Neural progenitor cell (in vitro differentiated cells): ENCODE data around the gene SGSM1. TPM values are rescaled to one million over a fixed set of nuclear protein-coding genes. Genes with fewer than 3 reads are reported as not detected.

ENCODE experiments used
- DNase-seq: peaks from one replicate; pipeline ENCODE4 v3.0.0-alpha.2; 2016; ENCODE audit warnings: low spot score
- H2AFZ ChIP-seq: fragments of 200-600 bp; sonication (generic); replicated peaks from 2 replicates; pipeline ENCODE4 v1.6.1; 2016; ENCODE audit warnings: antibody characterized with exemption
- H3F3A ChIP-seq: fragments of 200-600 bp; sonication (generic); 2 replicates; pipeline ENCODE4 v1.6.1; 2016; ENCODE audit warnings: antibody characterized with exemption, low read depth
- H3K27ac ChIP-seq: fragments of 200-600 bp; sonication (generic); 2 replicates; pipeline ENCODE4 v1.5.1; 2016; ENCODE audit warnings: mild to moderate bottlenecking
- H3K27me3 ChIP-seq: fragments of 200-600 bp; sonication (generic); 2 replicates; pipeline ENCODE4 v1.6.1; 2016; ENCODE audit warnings: mild to moderate bottlenecking, moderate library complexity
- H3K36me3 ChIP-seq: fragments of 200-600 bp; sonication (generic); 2 replicates; pipeline ENCODE4 v1.5.1; 2016
- H3K4me1 ChIP-seq: fragments of 200-600 bp; sonication (generic); 2 replicates; pipeline ENCODE4 v1.6.1; 2016; ENCODE audit warnings: mixed run types
- H3K4me2 ChIP-seq: fragments of 200-600 bp; sonication (generic); 2 replicates; pipeline ENCODE4 v1.6.1; 2016
- H3K4me3 ChIP-seq: fragments of 200-600 bp; sonication (generic); 2 replicates; pipeline ENCODE4 v1.5.1; 2016
- H3K79me2 ChIP-seq: fragments of 200-600 bp; sonication (generic); 2 replicates; pipeline ENCODE4 v1.6.1; 2016; ENCODE audit warnings: low read depth
- H3K9ac ChIP-seq: fragments of 200-600 bp; sonication (generic); 2 replicates; pipeline ENCODE4 v1.6.1; 2016
- H3K9me3 ChIP-seq: fragments of 200-600 bp; sonication (generic); 2 replicates; pipeline ENCODE4 v1.5.1; 2016; ENCODE audit warnings: low read depth
- H4K20me1 ChIP-seq: fragments of 200-600 bp; sonication (generic); 2 replicates; pipeline ENCODE4 v1.6.1; 2016; ENCODE audit warnings: low read depth
- H3K27ac Mint-ChIP-seq: 3 replicates; pipeline ENCODE4 v1.8.0; 2021; ENCODE audit warnings: mixed read lengths
- H3K27me3 Mint-ChIP-seq: 2 replicates; pipeline ENCODE4 v1.8.0; 2022; ENCODE audit warnings: low read depth, mild to moderate bottlenecking, inconsistent platforms, moderate library complexity, mixed read lengths; ENCODE audit not compliant: insufficient read depth
- H3K36me3 Mint-ChIP-seq: 3 replicates; pipeline ENCODE4 v1.8.0; 2021; ENCODE audit warnings: mixed read lengths
- H3K4me1 Mint-ChIP-seq: 3 replicates; pipeline ENCODE4 v1.8.0; 2021; ENCODE audit warnings: mixed read lengths
- H3K4me3 Mint-ChIP-seq: 3 replicates; pipeline ENCODE4 v1.8.0; 2021; ENCODE audit warnings: mild to moderate bottlenecking, moderate library complexity, mixed read lengths
- H3K9me3 Mint-ChIP-seq: 3 replicates; pipeline ENCODE4 v1.8.0; 2020; ENCODE audit warnings: mixed read lengths
- EZH2 ChIP-seq: fragments of 200-600 bp; sonication (generic); IDR thresholded peaks from 2 replicates; pipeline ENCODE4 v1.6.1; 2017; ENCODE audit warnings: antibody characterized with exemption, mild to moderate bottlenecking, moderate library complexity
- EZH2phosphoT487 ChIP-seq: fragments of 200-600 bp; sonication (generic); IDR thresholded peaks from 2 replicates; pipeline ENCODE4 v1.6.1; 2017; ENCODE audit warnings: antibody characterized with exemption
- total RNA-seq: library from RNA; depleted of rRNA; stranded (reverse); fragments of >200 nt; gene quantifications from 2 replicates; pipeline ENCODE4 v1.2.3, GENCODE V29; 2015; ENCODE audit warnings: low replicate concordance
- TF ChIP-seq, protein P1 (sequence below): fragments of 200-600 bp; sonication (generic); IDR thresholded peaks from 2 replicates; pipeline ENCODE4 v1.5.1; 2017; ENCODE audit warnings: antibody characterized with exemption, mild to moderate bottlenecking

The SGSM1 gene
- total RNA-seq, 1 donor from 2014 or later = 1.1 TPM

DNA sequence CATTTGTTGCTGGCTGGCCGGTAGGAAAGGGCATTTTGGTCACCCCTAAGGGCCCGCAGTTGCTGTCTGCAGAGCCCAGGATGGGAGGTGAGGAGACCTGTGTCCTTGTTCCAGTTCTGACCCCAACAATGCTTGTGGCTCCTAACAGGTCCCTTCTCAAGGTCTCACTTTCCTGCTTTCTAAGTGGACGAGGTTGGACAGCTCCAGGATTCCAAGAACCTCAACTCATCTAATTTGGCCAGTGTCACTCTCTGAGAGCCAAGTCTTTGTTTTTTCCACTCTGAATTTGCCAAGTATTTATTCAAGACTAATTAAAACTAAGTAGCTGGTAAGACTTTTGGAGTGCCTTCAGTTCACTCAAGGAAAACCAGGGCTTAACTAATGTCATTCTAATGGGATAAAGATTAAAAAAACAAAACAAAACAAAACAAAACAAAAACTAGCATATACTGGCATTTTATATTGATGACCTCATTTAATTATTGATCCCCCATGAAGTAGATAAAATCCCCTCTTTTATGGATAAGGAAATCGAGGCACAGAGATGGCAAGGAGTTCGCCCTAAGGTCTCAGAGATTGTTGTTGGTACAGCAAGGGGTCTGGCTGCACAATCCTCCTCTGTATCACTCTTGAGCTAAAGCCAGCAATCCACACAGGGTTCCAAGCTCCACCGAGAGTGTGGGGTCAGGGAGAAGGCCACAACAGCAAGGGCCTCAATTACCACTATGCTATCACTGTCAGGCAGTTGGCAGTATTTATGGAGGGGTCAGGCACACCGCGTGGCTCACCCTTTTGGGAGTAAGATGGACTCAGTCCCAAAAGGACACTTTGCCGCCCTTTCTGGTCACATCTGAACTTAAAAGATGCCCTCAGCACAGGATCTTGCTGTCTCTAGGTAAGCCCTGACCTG is 8.1 kb downstream of the SGSM1 start:
- Histone ChIP-seq H3F3A (peaks cover 15% of the 10 kb centered on the region), H3K36me3 (no peaks in the 10 kb centered on the region), H2AFZ (no peak overlapping the region), H3K9me3 (no peaks in the 10 kb centered on the region), H3K4me2 (no peak overlapping the region), H3K27ac (no peak overlapping the region), H3K9ac (no peak overlapping the region), H3K79me2 (no peaks in the 10 kb centered on the region), H3K4me3 (no peak overlapping the region), H3K4me1 (peaks cover 18% of the 10 kb centered on the region), H4K20me1 (peaks cover 4% of the 10 kb centered on the region), H3K27me3 (no peaks in the 10 kb centered on the region)
- H3K9me3 Mint-ChIP-seq = peaks cover 14% of the 10 kb centered on the region
- no peak for DNase-seq
- no peak overlapping the region for H3K27ac Mint-ChIP-seq
- H3K4me1 Mint-ChIP-seq = peaks cover 18% of the 10 kb centered on the region
- TF ChIP-seq EZH2phosphoT487 = no peak
- TF ChIP-seq EZH2 = no peak
- TF ChIP-seq, protein P1, sequence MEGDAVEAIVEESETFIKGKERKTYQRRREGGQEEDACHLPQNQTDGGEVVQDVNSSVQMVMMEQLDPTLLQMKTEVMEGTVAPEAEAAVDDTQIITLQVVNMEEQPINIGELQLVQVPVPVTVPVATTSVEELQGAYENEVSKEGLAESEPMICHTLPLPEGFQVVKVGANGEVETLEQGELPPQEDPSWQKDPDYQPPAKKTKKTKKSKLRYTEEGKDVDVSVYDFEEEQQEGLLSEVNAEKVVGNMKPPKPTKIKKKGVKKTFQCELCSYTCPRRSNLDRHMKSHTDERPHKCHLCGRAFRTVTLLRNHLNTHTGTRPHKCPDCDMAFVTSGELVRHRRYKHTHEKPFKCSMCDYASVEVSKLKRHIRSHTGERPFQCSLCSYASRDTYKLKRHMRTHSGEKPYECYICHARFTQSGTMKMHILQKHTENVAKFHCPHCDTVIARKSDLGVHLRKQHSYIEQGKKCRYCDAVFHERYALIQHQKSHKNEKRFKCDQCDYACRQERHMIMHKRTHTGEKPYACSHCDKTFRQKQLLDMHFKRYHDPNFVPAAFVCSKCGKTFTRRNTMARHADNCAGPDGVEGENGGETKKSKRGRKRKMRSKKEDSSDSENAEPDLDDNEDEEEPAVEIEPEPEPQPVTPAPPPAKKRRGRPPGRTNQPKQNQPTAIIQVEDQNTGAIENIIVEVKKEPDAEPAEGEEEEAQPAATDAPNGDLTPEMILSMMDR = no peak
- H3K4me3 Mint-ChIP-seq = no peak overlapping the region
- H3K27me3 Mint-ChIP-seq = peaks cover 11% of the 10 kb centered on the region
- peaks cover 2% of the 10 kb centered on the region for H3K36me3 Mint-ChIP-seq

DNA sequence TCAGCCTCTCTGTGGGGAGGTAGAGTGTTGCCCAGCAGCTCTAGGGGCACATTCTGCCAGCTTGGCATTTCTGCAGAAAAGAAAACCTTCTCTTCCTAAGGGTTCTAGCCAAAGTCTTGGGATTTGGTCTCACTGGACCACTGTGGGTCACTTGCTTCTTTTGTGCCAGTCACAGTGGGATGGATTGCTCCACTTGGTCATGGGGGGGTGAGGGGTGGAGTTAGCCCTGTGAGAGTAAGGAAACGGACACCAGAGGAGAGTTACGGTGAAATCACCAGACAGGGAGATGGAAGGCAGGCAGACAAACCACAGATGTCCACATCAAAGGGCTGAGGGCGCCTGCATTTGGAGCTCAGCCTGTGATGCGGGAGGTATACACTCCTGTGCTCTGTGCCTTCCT is 10.8 kb downstream of the SGSM1 start:
- H3K36me3 Mint-ChIP-seq = peaks cover 2% of the 10 kb centered on the region
- TF ChIP-seq, protein P1 = no peak
- TF ChIP-seq EZH2phosphoT487 (no peak), EZH2 (no peak)

DNA sequence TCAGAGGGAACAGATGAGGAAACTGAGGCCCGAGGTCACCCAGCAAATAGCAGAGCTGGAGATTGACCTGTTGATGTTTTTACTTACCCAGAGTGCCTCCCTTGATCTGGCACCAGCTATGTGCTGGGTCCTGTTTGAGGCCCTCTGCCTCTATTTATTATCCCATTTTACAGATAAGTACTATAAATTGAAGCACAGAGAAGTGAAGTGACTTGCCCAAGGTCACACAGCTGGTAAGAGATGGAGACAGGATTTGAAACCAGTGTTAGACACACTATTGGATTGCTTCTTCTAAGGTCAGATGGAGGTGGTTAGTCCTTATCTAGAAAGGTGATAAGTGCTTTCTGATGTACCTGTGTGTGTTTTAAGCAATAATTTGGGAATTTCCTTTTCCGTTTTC is 13.5 kb downstream of the SGSM1 start:
- Histone ChIP-seq H3F3A (no peaks in the 10 kb centered on the region), H3K9me3 (no peaks in the 10 kb centered on the region), H3K4me2 (no peak overlapping the region), H3K79me2 (no peaks in the 10 kb centered on the region), H3K9ac (no peak overlapping the region), H2AFZ (no peak overlapping the region), H3K36me3 (no peaks in the 10 kb centered on the region), H3K4me1 (no peaks in the 10 kb centered on the region), H3K4me3 (no peak overlapping the region), H3K27me3 (no peaks in the 10 kb centered on the region), H4K20me1 (no peaks in the 10 kb centered on the region), H3K27ac (no peak overlapping the region)
- Mint-ChIP-seq H3K4me1 (no peaks in the 10 kb centered on the region), H3K27ac (no peak overlapping the region), H3K9me3 (peaks cover 14% of the 10 kb centered on the region), H3K36me3 (peaks cover 2% of the 10 kb centered on the region), H3K27me3 (peaks cover 6% of the 10 kb centered on the region), H3K4me3 (no peak overlapping the region)
- DNase-seq = no peak
- TF ChIP-seq, protein P1 = no peak
- no peak for TF ChIP-seq EZH2phosphoT487
- no peak for TF ChIP-seq EZH2

More for the DNA sequence above, 10.8 kb downstream of the SGSM1 start:
- Histone ChIP-seq H3F3A (no peaks in the 10 kb centered on the region), H3K9me3 (no peaks in the 10 kb centered on the region), H4K20me1 (no peaks in the 10 kb centered on the region), H3K27ac (no peak overlapping the region), H3K4me2 (no peak overlapping the region), H3K4me3 (no peak overlapping the region), H3K36me3 (no peaks in the 10 kb centered on the region), H3K4me1 (no peaks in the 10 kb centered on the region), H2AFZ (no peak overlapping the region), H3K79me2 (no peaks in the 10 kb centered on the region), H3K27me3 (no peaks in the 10 kb centered on the region), H3K9ac (no peak overlapping the region)
- H3K4me1 Mint-ChIP-seq = no peaks in the 10 kb centered on the region
- no peak overlapping the region for H3K4me3 Mint-ChIP-seq
- DNase-seq = no peak
- peaks cover 14% of the 10 kb centered on the region for H3K9me3 Mint-ChIP-seq
- H3K27ac Mint-ChIP-seq = no peak overlapping the region
- peaks cover 9% of the 10 kb centered on the region for H3K27me3 Mint-ChIP-seq
